Measurements from ENCODE around the gene CASR.

DNA sequence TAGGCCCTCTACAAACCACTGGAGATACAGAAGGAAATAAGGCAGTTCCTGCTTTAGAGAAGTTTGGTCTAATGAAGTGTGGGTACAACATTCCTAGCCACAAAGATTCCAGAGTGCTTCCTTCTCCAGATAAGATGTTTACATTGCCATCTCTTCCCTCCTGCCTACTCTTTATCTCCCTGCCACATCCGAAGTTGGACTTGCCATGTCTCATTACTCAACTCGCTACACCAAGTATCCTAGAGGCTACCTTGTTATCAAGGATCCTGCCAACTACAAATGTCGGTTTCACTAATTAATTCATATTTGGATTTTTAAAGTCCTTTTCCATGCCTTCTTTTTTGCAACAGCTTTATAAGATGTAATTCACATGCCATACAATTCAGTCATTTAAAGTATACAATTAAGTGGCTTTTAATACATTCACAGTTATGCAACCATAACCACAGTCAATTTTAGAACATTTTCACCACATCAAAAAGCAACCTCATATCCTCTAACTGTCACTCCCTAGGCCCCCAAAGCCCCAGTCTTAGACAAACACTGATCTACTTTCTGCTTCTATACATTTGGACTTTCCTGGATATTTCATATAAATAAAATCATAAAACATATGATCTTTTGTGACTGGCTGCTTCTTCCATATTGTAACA is 87.9 kb downstream of the CASR start:
- TF ChIP-seq BACH2 (CRISPR knock-in tag; IDR thresholded peaks at IDR 0.05; ENCODE audit: borderline replicate concordance) (no peak), RARB (CRISPR knock-in tag; IDR thresholded peaks at IDR 0.05) (no peak), CREB5 (CRISPR knock-in tag; IDR thresholded peaks at IDR 0.05; ENCODE audit: low read depth) (no peak), SNAI2 (CRISPR knock-in tag; IDR thresholded peaks at IDR 0.05) (no peak), ISL1 (CRISPR knock-in tag; IDR thresholded peaks at IDR 0.05) (no peak), TOX (CRISPR knock-in tag; IDR thresholded peaks at IDR 0.05; ENCODE audit: borderline replicate concordance) (no peak), POU6F1 (CRISPR knock-in tag; IDR thresholded peaks at IDR 0.05; ENCODE audit: borderline replicate concordance, low read depth) (no peak), ZFP3 (CRISPR knock-in tag; IDR thresholded peaks at IDR 0.05) (no peak), ARNTL (CRISPR knock-in tag; IDR thresholded peaks at IDR 0.05; ENCODE audit: borderline replicate concordance, low read depth) (no peak), OSR1 (CRISPR knock-in tag; IDR thresholded peaks at IDR 0.05) (no peak), ZNF565 (CRISPR knock-in tag; conservative IDR thresholded peaks at IDR 0.05; ENCODE audit: low read depth) (no peak)
- TF ChIP-seq, protein P1, sequence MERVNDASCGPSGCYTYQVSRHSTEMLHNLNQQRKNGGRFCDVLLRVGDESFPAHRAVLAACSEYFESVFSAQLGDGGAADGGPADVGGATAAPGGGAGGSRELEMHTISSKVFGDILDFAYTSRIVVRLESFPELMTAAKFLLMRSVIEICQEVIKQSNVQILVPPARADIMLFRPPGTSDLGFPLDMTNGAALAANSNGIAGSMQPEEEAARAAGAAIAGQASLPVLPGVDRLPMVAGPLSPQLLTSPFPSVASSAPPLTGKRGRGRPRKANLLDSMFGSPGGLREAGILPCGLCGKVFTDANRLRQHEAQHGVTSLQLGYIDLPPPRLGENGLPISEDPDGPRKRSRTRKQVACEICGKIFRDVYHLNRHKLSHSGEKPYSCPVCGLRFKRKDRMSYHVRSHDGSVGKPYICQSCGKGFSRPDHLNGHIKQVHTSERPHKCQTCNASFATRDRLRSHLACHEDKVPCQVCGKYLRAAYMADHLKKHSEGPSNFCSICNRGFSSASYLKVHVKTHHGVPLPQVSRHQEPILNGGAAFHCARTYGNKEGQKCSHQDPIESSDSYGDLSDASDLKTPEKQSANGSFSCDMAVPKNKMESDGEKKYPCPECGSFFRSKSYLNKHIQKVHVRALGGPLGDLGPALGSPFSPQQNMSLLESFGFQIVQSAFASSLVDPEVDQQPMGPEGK (CRISPR knock-in tag; IDR thresholded peaks at IDR 0.05; ENCODE audit: borderline replicate concordance): no peak
